Neutrophil (primary cell): ENCODE results near the gene RRBP1.

Experiments used
- H3K27ac ChIP-seq: fragments of 200-600 bp; sonication (generic); 2 replicates; pipeline ENCODE4 v1.5.1; 2016; ENCODE audit warnings: mild to moderate bottlenecking, moderate library complexity
- H3K27me3 ChIP-seq: fragments of 200-600 bp; sonication (generic); 2 replicates; pipeline ENCODE4 v1.6.0; 2016; ENCODE audit warnings: mild to moderate bottlenecking
- H3K36me3 ChIP-seq: fragments of 200-600 bp; sonication (generic); 2 replicates; pipeline ENCODE4 v1.5.1; 2017
- H3K4me1 ChIP-seq, 2 experiments: fragments of 200-600 bp in 1 of 2; sonication (generic) in 1 of 2; 1 replicate in 1 of 2; 2 replicates in 1 of 2; pipeline versions ENCODE4 v1.5.1 to v1.6.1; 2013 to 2016; ENCODE audit warnings: low read depth in 1 of 2, low read length in 1 of 2, mild to moderate bottlenecking in 1 of 2, moderate library complexity in 1 of 2; ENCODE audit not compliant: control insufficient read depth in 1 of 2, insufficient read depth in 1 of 2
- H3K4me3 ChIP-seq, 2 experiments: fragments of 200-600 bp in 1 of 2; sonication (generic) in 1 of 2; 1 replicate in 1 of 2; 2 replicates in 1 of 2; pipeline ENCODE4 v1.5.1; 2013 to 2016; ENCODE audit warnings: low read depth in 1 of 2, low read length in 1 of 2, mild to moderate bottlenecking in 1 of 2, moderate library complexity in 1 of 2
- H3K9me3 ChIP-seq: fragments of 200-600 bp; sonication (generic); 2 replicates; pipeline ENCODE4 v1.5.1; 2016
- CTCF ChIP-seq: fragments of 200-600 bp; sonication (generic); IDR thresholded peaks from 2 replicates; pipeline ENCODE4 v1.5.1; 2016; ENCODE audit warnings: antibody characterized with exemption

The RRBP1 gene

GRCh38 chr20:17584689-17585088, 97.4 kb downstream of the RRBP1 start:
- H3K4me3 ChIP-seq, result no peak overlapping the region
- TF ChIP-seq CTCF, result no peak
- H3K4me1 ChIP-seq, result no peaks in the 10 kb centered on the region
- H3K9me3 ChIP-seq, result no peaks in the 10 kb centered on the region
- no peak overlapping the region for H3K27ac ChIP-seq
- no peaks in the 10 kb centered on the region for H3K27me3 ChIP-seq
- H3K36me3 ChIP-seq, result no peaks in the 10 kb centered on the region

GRCh38 chr20:17583126-17583525, 98.9 kb downstream of the RRBP1 start:
- TF ChIP-seq CTCF, result no peak
- Histone ChIP-seq H3K4me1 (no peaks in the 10 kb centered on the region), H3K27ac (no peak overlapping the region)

GRCh38 chr20:17580895-17581294, 101.1 kb downstream of the RRBP1 start:
- Histone ChIP-seq H3K27me3 (no peaks in the 10 kb centered on the region), H3K9me3 (no peaks in the 10 kb centered on the region), H3K4me3 (no peak overlapping the region), H3K36me3 (no peaks in the 10 kb centered on the region), H3K4me1 (no peaks in the 10 kb centered on the region), H3K27ac (no peak overlapping the region)
- TF ChIP-seq CTCF, result no peak

More at GRCh38 chr20:17583126-17583525, 98.9 kb downstream of the RRBP1 start:
- Histone ChIP-seq H3K4me3 (no peak overlapping the region), H3K27me3 (no peaks in the 10 kb centered on the region), H3K9me3 (no peaks in the 10 kb centered on the region), H3K36me3 (no peaks in the 10 kb centered on the region)

- no peak for TF ChIP-seq CTCF
- no peaks in the 10 kb centered on the region for H3K4me1 ChIP-seq
- no peaks in the 10 kb centered on the region for H3K9me3 ChIP-seq
- no peaks in the 10 kb centered on the region for H3K36me3 ChIP-seq
- no peak overlapping the region for H3K4me3 ChIP-seq
- no peaks in the 10 kb centered on the region for H3K27me3 ChIP-seq
- H3K27ac ChIP-seq, result no peak overlapping the region
Measured at GRCh38 chr20:17579369-17580039, 102.5 kb downstream of the RRBP1 start.

- Histone ChIP-seq H3K4me3 (no peak overlapping the region), H3K9me3 (no peaks in the 10 kb centered on the region), H3K27ac (no peak overlapping the region), H3K27me3 (peaks cover under 1% of the 10 kb centered on the region), H3K4me1 (peaks cover under 1% of the 10 kb centered on the region in 2 experiments), H3K36me3 (no peaks in the 10 kb centered on the region)
- TF ChIP-seq CTCF, result no peak
Measured at GRCh38 chr20:17576215-17576614, 105.8 kb downstream of the RRBP1 start.
